OCI-LY1 (cell line): ENCODE measurements around the gene B4GALT2.

Experiments
- EZH2 ChIP-seq: fragments of 200-600 bp; sonication (generic), shearing (Covaris generic); IDR thresholded peaks from 2 replicates; pipeline ENCODE4 v1.8.0; 2017; ENCODE audit warnings: borderline replicate concordance, mixed run types, mild to moderate bottlenecking, antibody characterized with exemption, low read length, moderate library complexity, mixed read lengths
- TF ChIP-seq, protein P1 (sequence below): fragments of 200-600 bp; sonication (generic), shearing (Covaris generic); IDR thresholded peaks from 2 replicates; pipeline ENCODE4 v1.5.1; 2017; ENCODE audit warnings: mild to moderate bottlenecking, antibody characterized with exemption, low read length, moderate library complexity, mixed read lengths

DNA sequence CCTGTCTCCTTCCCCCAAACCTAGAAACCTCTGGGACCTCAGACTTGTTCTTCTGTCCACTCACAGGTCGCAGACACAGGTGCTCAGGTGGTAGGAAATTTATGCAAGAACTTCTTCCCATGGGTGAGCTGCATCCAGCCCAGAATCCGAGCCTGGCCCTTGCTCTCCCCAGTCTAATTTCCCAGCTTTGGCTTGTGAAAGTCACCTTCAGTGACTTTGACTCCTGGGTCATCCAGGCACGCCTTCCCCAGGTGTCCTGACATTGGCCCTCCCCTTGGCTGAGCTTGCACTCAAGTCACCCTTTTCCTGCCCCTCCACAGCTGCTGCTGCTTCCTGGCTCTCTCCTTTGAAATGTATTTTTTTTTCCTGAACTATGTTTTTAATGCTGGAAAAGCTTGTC lies 25.6 kb upstream of the B4GALT2 start:
- TF ChIP-seq, protein P1, sequence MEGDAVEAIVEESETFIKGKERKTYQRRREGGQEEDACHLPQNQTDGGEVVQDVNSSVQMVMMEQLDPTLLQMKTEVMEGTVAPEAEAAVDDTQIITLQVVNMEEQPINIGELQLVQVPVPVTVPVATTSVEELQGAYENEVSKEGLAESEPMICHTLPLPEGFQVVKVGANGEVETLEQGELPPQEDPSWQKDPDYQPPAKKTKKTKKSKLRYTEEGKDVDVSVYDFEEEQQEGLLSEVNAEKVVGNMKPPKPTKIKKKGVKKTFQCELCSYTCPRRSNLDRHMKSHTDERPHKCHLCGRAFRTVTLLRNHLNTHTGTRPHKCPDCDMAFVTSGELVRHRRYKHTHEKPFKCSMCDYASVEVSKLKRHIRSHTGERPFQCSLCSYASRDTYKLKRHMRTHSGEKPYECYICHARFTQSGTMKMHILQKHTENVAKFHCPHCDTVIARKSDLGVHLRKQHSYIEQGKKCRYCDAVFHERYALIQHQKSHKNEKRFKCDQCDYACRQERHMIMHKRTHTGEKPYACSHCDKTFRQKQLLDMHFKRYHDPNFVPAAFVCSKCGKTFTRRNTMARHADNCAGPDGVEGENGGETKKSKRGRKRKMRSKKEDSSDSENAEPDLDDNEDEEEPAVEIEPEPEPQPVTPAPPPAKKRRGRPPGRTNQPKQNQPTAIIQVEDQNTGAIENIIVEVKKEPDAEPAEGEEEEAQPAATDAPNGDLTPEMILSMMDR, result no peak
- no peak for TF ChIP-seq EZH2
